HL-60 (cell line): ENCODE measurements around the gene AGAP1.

Source experiments
- DNase-seq, 2 experiments: peaks; one replicate each; pipeline ENCODE4 v3.0.0-alpha.2; 2010 to 2020; ENCODE audit warnings: low read depth in 1 of 2, low spot score in 1 of 2
- H3K27ac ChIP-seq: fragments of 250-450 bp; sonication (Bioruptor Pico); replicated peaks from 2 replicates; pipeline ENCODE4 v1.5.1; 2020; ENCODE audit warnings: mild to moderate bottlenecking, moderate library complexity
- H3K27me3 ChIP-seq: fragments of 250-450 bp; sonication (Bioruptor Pico); 2 replicates; pipeline ENCODE4 v1.5.1; 2021; ENCODE audit warnings: mild to moderate bottlenecking, moderate library complexity; ENCODE audit not compliant: insufficient read depth, poor library complexity, severe bottlenecking
- H3K4me3 ChIP-seq: replicated peaks from 2 replicates; pipeline ENCODE4 v1.5.1; 2011; ENCODE audit warnings: mild to moderate bottlenecking, control low read depth, low read length; ENCODE audit not compliant: insufficient read depth
- CTCF ChIP-seq: IDR thresholded peaks from one replicate; pipeline ENCODE4 v1.5.1; 2011; ENCODE audit warnings: low read length, control low read depth, inconsistent platforms; ENCODE audit not compliant: insufficient read depth
- GABPA ChIP-seq: IDR thresholded peaks from 2 replicates; pipeline ENCODE4 v1.6.1; 2012; ENCODE audit warnings: low read depth
- POLR2AphosphoS5 ChIP-seq: IDR thresholded peaks from 2 replicates; pipeline ENCODE4 v1.6.1; 2012; ENCODE audit warnings: low read depth
- SPI1 ChIP-seq: IDR thresholded peaks from 2 replicates; pipeline ENCODE4 v1.6.1; 2012; ENCODE audit warnings: low read depth, mild to moderate bottlenecking, borderline replicate concordance
- TF ChIP-seq, protein P1 (sequence below): IDR thresholded peaks from 2 replicates; pipeline ENCODE4 v1.6.1; 2012; ENCODE audit warnings: low read depth; ENCODE audit not compliant: insufficient replicate concordance

The AGAP1 gene

GRCh38 chr2:235695602-235695895 lies 201.7 kb downstream of the AGAP1 start:
- no peak for TF ChIP-seq SPI1
- no peak for TF ChIP-seq POLR2AphosphoS5
- TF ChIP-seq CTCF = no peak
- TF ChIP-seq GABPA = no peak
- TF ChIP-seq, protein P1, sequence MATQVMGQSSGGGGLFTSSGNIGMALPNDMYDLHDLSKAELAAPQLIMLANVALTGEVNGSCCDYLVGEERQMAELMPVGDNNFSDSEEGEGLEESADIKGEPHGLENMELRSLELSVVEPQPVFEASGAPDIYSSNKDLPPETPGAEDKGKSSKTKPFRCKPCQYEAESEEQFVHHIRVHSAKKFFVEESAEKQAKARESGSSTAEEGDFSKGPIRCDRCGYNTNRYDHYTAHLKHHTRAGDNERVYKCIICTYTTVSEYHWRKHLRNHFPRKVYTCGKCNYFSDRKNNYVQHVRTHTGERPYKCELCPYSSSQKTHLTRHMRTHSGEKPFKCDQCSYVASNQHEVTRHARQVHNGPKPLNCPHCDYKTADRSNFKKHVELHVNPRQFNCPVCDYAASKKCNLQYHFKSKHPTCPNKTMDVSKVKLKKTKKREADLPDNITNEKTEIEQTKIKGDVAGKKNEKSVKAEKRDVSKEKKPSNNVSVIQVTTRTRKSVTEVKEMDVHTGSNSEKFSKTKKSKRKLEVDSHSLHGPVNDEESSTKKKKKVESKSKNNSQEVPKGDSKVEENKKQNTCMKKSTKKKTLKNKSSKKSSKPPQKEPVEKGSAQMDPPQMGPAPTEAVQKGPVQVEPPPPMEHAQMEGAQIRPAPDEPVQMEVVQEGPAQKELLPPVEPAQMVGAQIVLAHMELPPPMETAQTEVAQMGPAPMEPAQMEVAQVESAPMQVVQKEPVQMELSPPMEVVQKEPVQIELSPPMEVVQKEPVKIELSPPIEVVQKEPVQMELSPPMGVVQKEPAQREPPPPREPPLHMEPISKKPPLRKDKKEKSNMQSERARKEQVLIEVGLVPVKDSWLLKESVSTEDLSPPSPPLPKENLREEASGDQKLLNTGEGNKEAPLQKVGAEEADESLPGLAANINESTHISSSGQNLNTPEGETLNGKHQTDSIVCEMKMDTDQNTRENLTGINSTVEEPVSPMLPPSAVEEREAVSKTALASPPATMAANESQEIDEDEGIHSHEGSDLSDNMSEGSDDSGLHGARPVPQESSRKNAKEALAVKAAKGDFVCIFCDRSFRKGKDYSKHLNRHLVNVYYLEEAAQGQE = no peak
- Histone ChIP-seq H3K27ac (no peak overlapping the region), H3K27me3 (no peaks in the 10 kb centered on the region), H3K4me3 (no peak overlapping the region)
- DNase-seq = no peak

GRCh38 chr2:235697041-235697440 lies 203.2 kb downstream of the AGAP1 start:
- Histone ChIP-seq H3K4me3 (no peak overlapping the region), H3K27me3 (no peaks in the 10 kb centered on the region), H3K27ac (no peak overlapping the region)
- TF ChIP-seq CTCF = no peak
- no peak for DNase-seq

DNA sequence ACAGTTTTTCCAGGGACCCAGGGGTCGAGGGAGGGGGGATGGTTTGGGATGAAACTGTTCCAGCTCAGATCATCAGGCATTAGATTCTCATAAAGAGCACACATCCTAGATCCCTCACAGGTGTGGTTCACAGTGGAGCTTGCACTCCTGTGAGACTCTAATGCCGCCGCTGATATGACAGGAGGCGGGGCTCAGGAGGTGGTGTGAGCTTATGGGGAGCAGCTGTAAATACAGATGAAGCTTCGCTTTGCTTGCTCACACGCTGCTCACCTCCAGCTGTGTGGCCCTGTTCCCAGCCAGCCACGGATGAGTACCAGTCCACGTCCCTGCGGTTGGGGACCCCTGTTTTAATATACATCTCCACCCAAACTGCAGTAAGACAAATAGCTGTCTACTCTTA lies 204.2 kb downstream of the AGAP1 start:
- TF ChIP-seq GABPA = no peak
- TF ChIP-seq POLR2AphosphoS5 = no peak
- TF ChIP-seq CTCF = no peak
- TF ChIP-seq, protein P1 = no peak
- no peak for TF ChIP-seq SPI1
- DNase-seq = no peak
- Histone ChIP-seq H3K4me3 (no peak overlapping the region), H3K27ac (no peak overlapping the region), H3K27me3 (no peaks in the 10 kb centered on the region)

GRCh38 chr2:235698491-235698890 lies 204.6 kb downstream of the AGAP1 start:
- Histone ChIP-seq H3K27me3 (no peaks in the 10 kb centered on the region), H3K4me3 (no peak overlapping the region), H3K27ac (no peak overlapping the region)
- TF ChIP-seq CTCF (no peak), POLR2AphosphoS5 (no peak), GABPA (no peak), SPI1 (no peak)
- TF ChIP-seq, protein P1 = no peak
- no peak for DNase-seq
